SU-DHL-6 (cell line): ENCODE results near the gene AKT3.
"Not testable (repeated sequence)": the region's sequence is repeated elsewhere in the genome, so short reads cannot be mapped to it uniquely, and the experiment has no call there.

Experiments
- H2AFZ ChIP-seq: fragments of 200-600 bp; sonication (generic); 2 replicates; pipeline ENCODE4 v1.6.1; 2014; ENCODE audit warnings: low read depth, mild to moderate bottlenecking, moderate library complexity, mixed read lengths, antibody characterized with exemption, low read length; ENCODE audit not compliant: severe bottlenecking
- H3F3A ChIP-seq: fragments of 200-600 bp; shearing (Covaris generic); 2 replicates; pipeline ENCODE4 v1.6.0; 2016; ENCODE audit warnings: antibody characterized with exemption, mild to moderate bottlenecking; ENCODE audit not compliant: insufficient read depth
- H3K27ac ChIP-seq: fragments of 200-600 bp; sonication (generic); 2 replicates; pipeline ENCODE4 v1.5.1; 2016; ENCODE audit warnings: low read depth, mild to moderate bottlenecking, low read length, moderate library complexity, mixed read lengths
- H3K27me3 ChIP-seq: fragments of 200-600 bp; sonication (generic), shearing (Covaris generic); 2 replicates; pipeline ENCODE4 v1.6.0; 2014; ENCODE audit warnings: mild to moderate bottlenecking, low read length
- H3K36me3 ChIP-seq: fragments of 200-600 bp; sonication (generic); 2 replicates; pipeline ENCODE4 v1.6.1; 2014; ENCODE audit warnings: mild to moderate bottlenecking, low read length, mixed read lengths
- H3K4me2 ChIP-seq: fragments of 300-600, 200-600 bp; shearing (Covaris generic), sonication (generic); 2 replicates; pipeline ENCODE4 v1.6.0; 2014; ENCODE audit warnings: low read length, low read depth, mild to moderate bottlenecking; ENCODE audit not compliant: poor library complexity, severe bottlenecking
- H3K4me3 ChIP-seq: fragments of 200-600 bp; sonication (generic); 2 replicates; pipeline ENCODE4 v1.5.1; 2014; ENCODE audit warnings: antibody characterized with exemption, low read length, mild to moderate bottlenecking, mixed read lengths; ENCODE audit not compliant: insufficient read depth, poor library complexity, severe bottlenecking
- H3K79me2 ChIP-seq: fragments of 200-600 bp; sonication (generic); 2 replicates; pipeline ENCODE4 v1.6.1; 2014; ENCODE audit warnings: mild to moderate bottlenecking, low read length, moderate library complexity; ENCODE audit not compliant: insufficient read depth
- H3K9ac ChIP-seq: fragments of 200-600 bp; sonication (generic); 2 replicates; pipeline ENCODE4 v1.7.0; 2014; ENCODE audit warnings: mild to moderate bottlenecking, low read length
- H3K9me2 ChIP-seq: fragments of 200-600 bp; sonication (generic); replicated peaks from 2 replicates; pipeline ENCODE4 v1.6.1; 2014; ENCODE audit warnings: low read length; ENCODE audit not compliant: insufficient read depth
- H3K9me3 ChIP-seq: fragments of 200-600 bp; sonication (generic); 2 replicates; pipeline ENCODE4 v1.6.1; 2014; ENCODE audit warnings: low read length, mixed read lengths; ENCODE audit not compliant: insufficient read depth
- H4K20me1 ChIP-seq: fragments of 200-600 bp; sonication (generic); 2 replicates; pipeline ENCODE4 v1.6.1; 2014; ENCODE audit warnings: low read depth, mild to moderate bottlenecking, antibody characterized with exemption, low read length, moderate library complexity, mixed read lengths
- CTCF ChIP-seq: fragments of 200-600 bp; sonication (generic); IDR thresholded peaks from one replicate; pipeline ENCODE4 v1.5.1; 2017; ENCODE audit warnings: antibody characterized with exemption, mild to moderate bottlenecking, low read length, moderate library complexity; ENCODE audit not compliant: insufficient read depth, poor library complexity, severe bottlenecking
- EZH2phosphoT487 ChIP-seq: fragments of 200-600 bp; sonication (generic), shearing (Covaris generic); conservative IDR thresholded peaks from 2 replicates; pipeline ENCODE4 v1.6.1; 2018; ENCODE audit warnings: mild to moderate bottlenecking, antibody characterized with exemption, low read length, moderate library complexity, mixed read lengths

Gene AKT3

DNA sequence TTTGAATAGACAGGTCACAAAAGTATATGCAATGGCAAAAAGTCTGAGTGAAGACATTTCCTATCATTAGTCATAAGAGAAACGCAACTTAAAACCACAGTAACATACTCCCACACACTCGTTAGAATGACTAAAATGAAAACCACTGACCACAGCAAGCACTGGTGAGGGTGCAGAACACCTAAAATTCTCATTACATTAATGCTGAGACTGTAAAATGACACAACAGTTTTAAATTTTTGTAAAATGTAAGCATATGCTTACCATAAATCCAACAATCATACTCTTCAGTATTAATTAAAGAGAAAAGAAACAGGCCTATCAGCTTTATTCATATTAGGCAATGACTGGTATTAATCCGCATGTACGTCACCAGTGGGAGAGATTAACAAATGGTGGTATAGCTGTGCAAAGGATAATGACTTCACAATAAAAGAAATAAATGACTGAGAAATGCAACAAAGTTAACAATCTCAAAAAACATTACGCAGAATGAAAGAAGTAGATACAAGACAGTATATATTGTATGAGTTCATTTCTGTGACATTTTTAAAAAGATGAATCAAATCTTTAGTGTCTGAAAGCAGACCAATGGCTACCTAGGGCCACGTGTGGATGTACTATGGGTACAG, 253.5 kb downstream of the AKT3 start:
- H3K4me3 ChIP-seq, result no peak overlapping the region
- no peak overlapping the region for H2AFZ ChIP-seq
- no peaks in the 10 kb centered on the region for H3K9me2 ChIP-seq
- no peak overlapping the region for H3K27ac ChIP-seq
- no peaks in the 10 kb centered on the region for H3K79me2 ChIP-seq
- no peaks in the 10 kb centered on the region for H3K9me3 ChIP-seq
- no peak overlapping the region for H3K4me2 ChIP-seq
- 0 out of 2 replicates have a peak, but pooled peaks cover 4% of the 10 kb centered on the region for H3F3A ChIP-seq
- no peak for TF ChIP-seq EZH2phosphoT487
- TF ChIP-seq CTCF, result no peak
- H3K36me3 ChIP-seq, result no peaks in the 10 kb centered on the region
- no peak overlapping the region for H3K9ac ChIP-seq
- no peaks in the 10 kb centered on the region for H3K27me3 ChIP-seq
- no peaks in the 10 kb centered on the region for H4K20me1 ChIP-seq

DNA sequence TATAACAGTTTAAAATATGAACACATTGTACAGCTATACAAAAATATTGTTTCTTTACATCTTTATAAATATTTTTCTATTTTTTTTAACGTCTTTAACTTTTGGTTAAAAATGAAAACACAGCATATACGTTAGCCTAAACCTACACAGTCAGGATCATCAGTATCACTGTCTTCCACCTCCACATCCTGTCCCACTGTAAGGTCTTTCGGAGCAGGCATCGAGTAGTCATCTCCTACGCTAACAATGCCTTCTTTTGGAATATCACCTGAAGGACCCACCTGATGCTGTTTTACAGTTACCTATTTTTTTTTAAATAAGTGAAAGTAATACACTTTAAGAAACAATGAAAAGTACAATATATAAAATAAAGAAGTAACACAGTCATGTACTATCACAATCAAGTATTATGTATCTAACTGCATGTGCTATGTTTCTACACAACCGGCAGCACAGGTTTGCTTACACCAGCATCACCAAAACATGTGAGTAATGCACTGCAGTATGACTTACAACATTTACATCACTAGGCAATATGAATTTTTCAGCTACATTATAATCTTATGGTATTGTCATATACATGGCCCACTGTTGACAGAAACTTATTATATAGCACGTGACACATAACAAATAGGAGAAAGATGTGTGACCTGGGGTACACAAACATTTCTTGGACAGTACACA, 254.4 kb downstream of the AKT3 start:
- no peaks in the 10 kb centered on the region for H3K27me3 ChIP-seq
- 0 out of 2 replicates have a peak, but pooled peaks cover 4% of the 10 kb centered on the region for H3F3A ChIP-seq
- no peaks in the 10 kb centered on the region for H3K9me2 ChIP-seq
- H4K20me1 ChIP-seq, result no peaks in the 10 kb centered on the region
- H3K27ac ChIP-seq, result no peak overlapping the region
- H3K9ac ChIP-seq, result no peak overlapping the region
- H3K4me2 ChIP-seq, result no peak overlapping the region
- H3K4me3 ChIP-seq, result no peak overlapping the region
- no peak for TF ChIP-seq EZH2phosphoT487
- TF ChIP-seq CTCF, result no peak
- H3K79me2 ChIP-seq, result no peaks in the 10 kb centered on the region
- no peaks in the 10 kb centered on the region for H3K36me3 ChIP-seq
- H3K9me3 ChIP-seq, result no peaks in the 10 kb centered on the region
- no peak overlapping the region for H2AFZ ChIP-seq

DNA sequence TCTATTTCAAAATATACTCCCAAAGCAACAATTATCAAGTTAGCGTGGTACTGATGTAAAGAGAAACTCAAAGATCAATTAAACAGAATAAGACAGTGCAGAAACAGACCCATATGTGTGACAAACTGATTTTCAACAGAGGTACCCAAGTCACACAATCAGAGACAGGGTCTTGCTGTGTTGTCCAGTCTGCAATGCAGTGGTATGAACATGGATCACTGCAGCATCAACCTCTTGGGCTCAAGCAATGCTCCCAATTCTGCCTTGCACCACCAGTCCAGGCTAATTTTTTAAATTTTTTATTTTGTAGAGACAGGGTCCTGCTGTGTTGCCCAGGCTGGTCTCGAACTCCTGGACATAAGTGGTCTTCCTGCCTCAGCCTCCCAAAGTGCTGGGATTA, 255.6 kb downstream of the AKT3 start:
- H3K79me2 ChIP-seq, result no peaks in the 10 kb centered on the region
- H3K27me3 ChIP-seq, result no peaks in the 10 kb centered on the region
- H3F3A ChIP-seq, result 0 out of 2 replicates have a peak, but pooled peaks cover under 1% of the 10 kb centered on the region
- no peaks in the 10 kb centered on the region for H4K20me1 ChIP-seq
- H3K9ac ChIP-seq, result no peak overlapping the region
- no peak overlapping the region for H2AFZ ChIP-seq
- peaks cover 4% of the 10 kb centered on the region; the same call in 1 of the 2 replicates for H3K9me3 ChIP-seq
- TF ChIP-seq EZH2phosphoT487 (no peak), CTCF (no peak)
- no peak overlapping the region for H3K4me2 ChIP-seq
- H3K4me3 ChIP-seq, result no peak overlapping the region
- H3K27ac ChIP-seq, result no peak overlapping the region
- H3K36me3 ChIP-seq, result no peaks in the 10 kb centered on the region
- H3K9me2 ChIP-seq, result no peaks in the 10 kb centered on the region

DNA sequence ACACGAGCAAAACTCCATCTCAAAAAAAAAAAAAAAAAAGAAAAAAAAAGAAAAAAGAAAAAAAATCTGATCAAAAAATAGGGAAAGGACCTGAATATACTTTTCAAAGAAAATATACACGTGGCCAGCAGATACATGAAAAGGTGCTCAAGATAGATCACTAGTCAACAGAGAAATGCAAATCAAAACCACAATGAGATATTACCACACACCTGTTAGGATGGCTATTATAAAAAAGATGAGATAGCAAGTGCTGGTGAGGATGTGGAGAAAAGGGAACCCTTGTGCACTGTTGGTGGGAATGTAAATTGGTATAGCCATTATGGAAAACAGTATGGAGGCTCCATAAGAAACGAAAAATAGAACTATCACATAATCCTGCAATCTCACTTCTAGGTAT, 260.8 kb downstream of the AKT3 start:
- H3K4me3 ChIP-seq, H3K9me2 ChIP-seq, H3K36me3 ChIP-seq, H3K9ac ChIP-seq, H4K20me1 ChIP-seq, H3F3A ChIP-seq, H3K27me3 ChIP-seq, H3K27ac ChIP-seq, H3K9me3 ChIP-seq, H2AFZ ChIP-seq, H3K79me2 ChIP-seq: not testable (repeated sequence)
- H3K4me2 ChIP-seq, result peak overlapping the region; percentile 17
